Stimulated activated CD4-positive, alpha-beta T cell treated with anti-CD3 and anti-CD28 coated beads, TNF-alpha, amount 100 ng/mL, for 4 hours (primary cell): ENCODE measurements around the gene CHEK2.
"Not testable (repeated sequence)": the region's sequence is repeated elsewhere in the genome, so short reads cannot be mapped to it uniquely, and the experiment has no call there.

ENCODE experiments used
- DNase-seq, 3 experiments: peaks; one replicate each; pipeline ENCODE4 v3.0.0-alpha.2; 2020; ENCODE audit warnings: low read depth in 3 of 3

The CHEK2 gene

GRCh38 chr22:28689796-28690195 lies 51.8 kb downstream of the CHEK2 start:
- not testable (repeated sequence) for DNase-seq

GRCh38 chr22:28682966-28683365 lies 58.7 kb downstream of the CHEK2 start:
- DNase-seq: not testable (repeated sequence)

- not testable (repeated sequence) for DNase-seq
Observed at GRCh38 chr22:28680813-28681490, 60.7 kb downstream of the CHEK2 start.

GRCh38 chr22:28679611-28680287 lies 61.9 kb downstream of the CHEK2 start, which contains the start of gene TTC28:
TSS of gene TTC28 (minus strand) at chr22:28679840. CDS start at chr22:28679723, 117 bp downstream.
- DNase-seq: peak in 1 of 3 experiments; percentile 8

- DNase-seq: not testable (repeated sequence)
Observed at GRCh38 chr22:28678778-28679610, 62.6 kb downstream of the CHEK2 start.

GRCh38 chr22:28678170-28678569 lies 63.5 kb downstream of the CHEK2 start:
- DNase-seq: not testable (repeated sequence)

GRCh38 chr22:28674121-28674563 lies 67.5 kb downstream of the CHEK2 start:
- DNase-seq: no peak

- DNase-seq: no peak
Observed at GRCh38 chr22:28670756-28671155, 70.9 kb downstream of the CHEK2 start.

- DNase-seq: no peak
Observed at GRCh38 chr22:28670161-28670560, 71.5 kb downstream of the CHEK2 start.

- DNase-seq: no peak
Observed at GRCh38 chr22:28669387-28669786, 72.2 kb downstream of the CHEK2 start.

- not testable (repeated sequence) for DNase-seq
Observed at GRCh38 chr22:28663569-28663942, 78.1 kb downstream of the CHEK2 start.

GRCh38 chr22:28658448-28658847 lies 83.2 kb downstream of the CHEK2 start:
- no peak for DNase-seq

GRCh38 chr22:28656181-28656580 lies 85.4 kb downstream of the CHEK2 start:
- no peak for DNase-seq

GRCh38 chr22:28650463-28650862 lies 91.2 kb downstream of the CHEK2 start:
- no peak for DNase-seq

GRCh38 chr22:28648792-28649191 lies 92.8 kb downstream of the CHEK2 start:
- no peak for DNase-seq

GRCh38 chr22:28647216-28647615 lies 94.4 kb downstream of the CHEK2 start:
- no peak for DNase-seq

- no peak for DNase-seq
Observed at GRCh38 chr22:28639321-28639720, 102.3 kb downstream of the CHEK2 start.
